K562 (cell line): ENCODE results near the gene MXI1. TPM values are rescaled to one million over a fixed set of nuclear protein-coding genes. Genes with fewer than 3 reads are reported as not detected.

Experiments
- ATAC-seq: fragments of 200-7000 bp; cut with Tn5 transposase; 3 replicates; pipeline ENCODE4 v1.9.1; 2020; ENCODE audit warnings: moderate library complexity
- BruUV-seq: library from RNA; stranded (reverse); fragments of 400-500 nt; replicated peaks from 2 replicates; lab custom pipeline; 2021; lab: Mats Ljungman, UMichigan
- CTCF ChIA-PET: fragments of 300-600 bp; formaldehyde crosslinking; extraction: SDS; loops from one replicate; lab custom pipeline; 2021; ENCODE audit warnings: low intra/inter-chr PET ratio; lab: Yijun Ruan, JAX
- POLR2A ChIA-PET: fragments of 300-600, 350-650 bp; sonication (Branson Sonifier 250); formaldehyde crosslinking; extraction: SDS; loops from one replicate; lab custom pipeline; 2021; ENCODE audit warnings: antibody characterized with exemption, inconsistent platforms; lab: Yijun Ruan, JAX
- DNase-seq, 4 experiments: peaks; one replicate each; pipeline versions ENCODE4 v3.0.0 to v3.0.0-alpha.2; 2011 to 2018; ENCODE audit warnings: low spot score in 3 of 4, mixed read lengths in 3 of 4; ENCODE audit errors: extremely low read depth in 1 of 4
- FAIRE-seq: peaks from 2 replicates; lab custom pipeline; 2011; peaks lifted over from hg19 to GRCh38; lab: Jason Lieb, UNC
- H2AFZ ChIP-seq: 2 replicates; pipeline ENCODE4 v1.6.0; 2011; ENCODE audit warnings: low read depth, low read length, control low read depth, inconsistent platforms
- H3K27ac ChIP-seq: fragments of 200-600 bp; 3 replicates; pipeline ENCODE4 v1.8.0; 2011; ENCODE audit warnings: low read depth, mild to moderate bottlenecking, control low read depth, inconsistent platforms, low read length, moderate library complexity, mixed read lengths; ENCODE audit errors: extremely low read depth
- H3K27me3 ChIP-seq, 2 experiments: fragments of 300-600 bp in 1 of 2; 2 replicates in 1 of 2; 3 replicates in 1 of 2; pipeline versions ENCODE4 v1.6.0 to v1.8.0; 2011; ENCODE audit warnings: inconsistent platforms in 2 of 2, low read length in 2 of 2, mild to moderate bottlenecking in 1 of 2, mixed read lengths in 1 of 2, moderate library complexity in 1 of 2; ENCODE audit not compliant: control insufficient read depth in 2 of 2, insufficient read depth in 2 of 2
- H3K36me3 ChIP-seq: fragments of 300-600 bp; 3 replicates; pipeline ENCODE4 v1.8.0; 2011; ENCODE audit warnings: mild to moderate bottlenecking, low read length, inconsistent platforms; ENCODE audit not compliant: control insufficient read depth, insufficient read depth
- H3K4me1 ChIP-seq, 2 experiments: fragments of 200-600 bp in 1 of 2; replicated peaks in 1 of 2; 2 replicates in 1 of 2; 3 replicates in 1 of 2; pipeline versions ENCODE4 v1.5.1 to v1.8.0; 2011; ENCODE audit warnings: inconsistent platforms in 2 of 2, low read length in 2 of 2, mild to moderate bottlenecking in 1 of 2, mixed read lengths in 1 of 2, moderate library complexity in 1 of 2; ENCODE audit not compliant: control insufficient read depth in 2 of 2, insufficient read depth in 2 of 2
- H3K4me2 ChIP-seq: 2 replicates; pipeline ENCODE4 v1.6.1; 2011; ENCODE audit warnings: low read length, control low read depth, inconsistent platforms, mixed read lengths; ENCODE audit not compliant: insufficient read depth
- H3K4me3 ChIP-seq: fragments of 200-600 bp; sonication (generic), shearing (Covaris generic); 2 replicates; pipeline ENCODE4 v1.5.1; 2016; ENCODE audit warnings: control low read depth, inconsistent platforms
- H3K79me2 ChIP-seq: fragments of 200-600 bp; 3 replicates; pipeline ENCODE4 v1.8.0; 2011; ENCODE audit warnings: low read length, inconsistent platforms; ENCODE audit not compliant: control insufficient read depth, insufficient read depth
- H3K9ac ChIP-seq, 2 experiments: 2 replicates each; pipeline versions ENCODE4 v1.6.0 to v1.6.1; 2011; ENCODE audit warnings: low read depth in 2 of 2, low read length in 2 of 2, control low read depth in 1 of 2, inconsistent platforms in 1 of 2, mild to moderate bottlenecking in 1 of 2, mixed read lengths in 1 of 2; ENCODE audit not compliant: insufficient read depth in 1 of 2
- H3K9me1 ChIP-seq: one replicate; pipeline ENCODE4 v1.6.0; 2011; ENCODE audit warnings: inconsistent platforms, mild to moderate bottlenecking, low read length, moderate library complexity; ENCODE audit not compliant: control insufficient read depth, insufficient read depth
- H3K9me3 ChIP-seq: replicated peaks from 2 replicates; pipeline ENCODE4 v1.5.1; 2011; ENCODE audit warnings: low read depth, low read length, inconsistent platforms; ENCODE audit not compliant: control insufficient read depth, insufficient read depth
- H4K20me1 ChIP-seq: replicated peaks from 2 replicates; pipeline ENCODE4 v1.6.1; 2011; ENCODE audit warnings: low read length, inconsistent platforms, mixed read lengths; ENCODE audit not compliant: control insufficient read depth, insufficient read depth
- E2F6 ChIP-seq, 2 experiments: IDR thresholded peaks; 2 replicates each; pipeline ENCODE4 v1.6.1; 2011; ENCODE audit warnings: borderline replicate concordance in 1 of 2, control low read depth in 1 of 2, low read depth in 1 of 2, low read length in 1 of 2, mild to moderate bottlenecking in 1 of 2, mixed read lengths in 1 of 2, moderate library complexity in 1 of 2; ENCODE audit not compliant: insufficient read depth in 1 of 2, insufficient read length in 1 of 2, poor library complexity in 1 of 2, severe bottlenecking in 1 of 2; ENCODE audit errors: extremely low read depth in 1 of 2
- IRF2 ChIP-seq: sonication (generic); formaldehyde crosslinking; IDR thresholded peaks from 2 replicates; pipeline ENCODE4 v1.8.1; 2022; ENCODE audit warnings: mild to moderate bottlenecking, missing genetic modification reagents
- RBFOX2 ChIP-seq: fragments of 200-400 bp; formaldehyde crosslinking; IDR thresholded peaks from 2 replicates; pipeline ENCODE4 v1.6.1; 2017; ENCODE audit warnings: low read depth, mild to moderate bottlenecking, low read length, moderate library complexity
- SMAD2 ChIP-seq: fragments of 150-350 bp; IDR thresholded peaks from 2 replicates; pipeline ENCODE4 v1.6.1; 2014; ENCODE audit warnings: low read depth, mild to moderate bottlenecking, low read length
- TCFL5 ChIP-seq: fragments of 250-450 bp; sonication (Bioruptor Pico); conservative IDR thresholded peaks from 2 replicates; pipeline ENCODE4 v1.6.1; 2021; ENCODE audit warnings: mild to moderate bottlenecking, moderate library complexity, matching md5 sums
- THAP7 ChIP-seq: fragments of 250-450 bp; sonication (Bioruptor Pico); IDR thresholded peaks from 2 replicates; pipeline ENCODE4 v1.5.0; 2021
- XRCC4 ChIP-seq: IDR thresholded peaks from one replicate; pipeline ENCODE4 v1.6.1; 2011; ENCODE audit not compliant: insufficient read depth, insufficient read length; ENCODE audit errors: extremely low read depth
- ZBTB7A ChIP-seq: IDR thresholded peaks from 2 replicates; pipeline ENCODE4 v1.6.1; 2011; ENCODE audit warnings: low read depth, mild to moderate bottlenecking, low read length, moderate library complexity, borderline replicate concordance; ENCODE audit not compliant: control insufficient read depth
- ZC3H8 ChIP-seq: fragments of 450-650 bp; IDR thresholded peaks from 2 replicates; pipeline ENCODE4 v1.6.1; 2017
- ZNF174 ChIP-seq: fragments of 250-450 bp; sonication (Bioruptor Pico); IDR thresholded peaks from 2 replicates; pipeline ENCODE4 v1.4.0; 2020; ENCODE audit warnings: mild to moderate bottlenecking
- WGBS: fragments of 100-300 bp; shearing (Covaris generic); methylation state at CpG from one replicate; pipeline ENCODE4 v1.1.6; 2016; ENCODE audit warnings: low coverage, mixed read lengths; ENCODE audit not compliant: insufficient coverage; ENCODE audit errors: missing lambda C conversion rate; 5-methylcytosine and 5-hydroxymethylcytosine counted together
- in situ Hi-C: fragments of 300-500 bp; cut with MboI; formaldehyde crosslinking; loops from 4 replicates; pipeline ENCODE4 v1.15.0; 2018; ENCODE audit warnings: inconsistent platforms, mixed read lengths
- intact Hi-C: fragments of 100-400 bp; cut with micrococcal nuclease; formaldehyde crosslinking; loops from 2 replicates; pipeline ENCODE4 v1.14.2; 2022
- polyA plus RNA-seq, 8 experiments: library from polyadenylated mRNA; depleted of rRNA in 4 of 8; stranded (reverse) in 5 of 8; unstranded in 3 of 8; fragments of >200 nt; fragmentation: Nextera tagmentation in 2 of 8; fragmentation: Illumina TruSeq in 1 of 8; extraction: Ambion mirVana in 2 of 8; extraction: Trizol in 1 of 8; gene quantifications; 2 replicates each; pipeline versions ENCODE4 v1.2.1 to v1.2.3, GENCODE V29; 2011 to 2014; ENCODE audit warnings: inconsistent platforms in 1 of 8, missing spikeins in 1 of 8
- total RNA-seq, 7 experiments: library from RNA; depleted of rRNA in 6 of 7; stranded (reverse); fragments of >200 nt in 6 of 7; fragmentation: Illumina TruSeq in 2 of 7; extraction: Trizol in 2 of 7; gene quantifications; 2 replicates each; pipeline versions ENCODE4 v1.2.1 to v1.2.3, GENCODE V29; 2011 to 2021; ENCODE audit warnings: low replicate concordance in 1 of 7
- TF ChIP-seq, protein P1 (sequence below), 2 experiments: fragments of 450-650 bp; IDR thresholded peaks; 2 replicates each; pipeline ENCODE4 v1.6.1; 2016; ENCODE audit warnings: mild to moderate bottlenecking in 2 of 2, borderline replicate concordance in 1 of 2, low read depth in 1 of 2, moderate library complexity in 1 of 2

Gene MXI1
- total and polyA plus RNA-seq, 9 of the 15 experiments (the other 6 are each of a cell fraction or from before 2014, with no cell fraction given): 9.1 to 23.7 (median 14.8) TPM

GRCh38 chr10:110252151-110252550 is 44.7 kb downstream of the MXI1 start:
- Histone ChIP-seq H2AFZ (no peak overlapping the region), H3K79me2 (peaks cover 5% of the 10 kb centered on the region; the same call in 1 of the 3 replicates), H3K4me3 (no peak overlapping the region), H3K9ac (no peak overlapping the region), H3K27me3 (no peaks in the 10 kb centered on the region), H3K27ac (no peak overlapping the region), H3K4me2 (no peak overlapping the region), H3K36me3 (peaks cover 13% of the 10 kb centered on the region; the same call in 1 of the 3 replicates), H3K9me1 (no peaks in the 10 kb centered on the region), H4K20me1 (no peaks in the 10 kb centered on the region), H3K9me3 (no peaks in the 10 kb centered on the region; the same call in 1 of the 2 replicates), H3K4me1 (peaks cover 0 to 8% of the 10 kb centered on the region in 2 experiments; a peak in 2 of 5 replicates)
- FAIRE-seq (no peak), ATAC-seq (no peak; the same call in 2 of the 3 replicates), DNase-seq (no peak)
- ChIA-PET CTCF (no interaction called here), POLR2A (interaction anchor here (0.8 kb wide), 1 partner anchor 30 kb away, joined by 3 read pairs; no protein-coding TSS in a partner anchor)
- in situ Hi-C loops (no loop called here), intact Hi-C loops (no loop called here)
- WGBS: 80% methylated on average over 1 of the region's 1 CpG
- no TSS peak for BruUV-seq
- TF ChIP-seq THAP7 (CRISPR knock-in tag) (no peak), E2F6 (IDR thresholded peaks at IDR 0.05; ENCODE audit: borderline replicate concordance in 1 of 2, extremely low read depth in 1 of 2, insufficient read depth in 1 of 2, insufficient read length in 1 of 2, low read depth in 1 of 2, low read length in 1 of 2, poor library complexity in 1 of 2, severe bottlenecking in 1 of 2) (no peak), ZNF174 (no peak), ZC3H8 (no peak), IRF2 (CRISPR knock-in tag) (no peak), ZBTB7A (no peak), SMAD2 (no peak), XRCC4 (no peak), TCFL5 (CRISPR knock-in tag) (no peak), RBFOX2 (no peak)
- TF ChIP-seq, protein P1, sequence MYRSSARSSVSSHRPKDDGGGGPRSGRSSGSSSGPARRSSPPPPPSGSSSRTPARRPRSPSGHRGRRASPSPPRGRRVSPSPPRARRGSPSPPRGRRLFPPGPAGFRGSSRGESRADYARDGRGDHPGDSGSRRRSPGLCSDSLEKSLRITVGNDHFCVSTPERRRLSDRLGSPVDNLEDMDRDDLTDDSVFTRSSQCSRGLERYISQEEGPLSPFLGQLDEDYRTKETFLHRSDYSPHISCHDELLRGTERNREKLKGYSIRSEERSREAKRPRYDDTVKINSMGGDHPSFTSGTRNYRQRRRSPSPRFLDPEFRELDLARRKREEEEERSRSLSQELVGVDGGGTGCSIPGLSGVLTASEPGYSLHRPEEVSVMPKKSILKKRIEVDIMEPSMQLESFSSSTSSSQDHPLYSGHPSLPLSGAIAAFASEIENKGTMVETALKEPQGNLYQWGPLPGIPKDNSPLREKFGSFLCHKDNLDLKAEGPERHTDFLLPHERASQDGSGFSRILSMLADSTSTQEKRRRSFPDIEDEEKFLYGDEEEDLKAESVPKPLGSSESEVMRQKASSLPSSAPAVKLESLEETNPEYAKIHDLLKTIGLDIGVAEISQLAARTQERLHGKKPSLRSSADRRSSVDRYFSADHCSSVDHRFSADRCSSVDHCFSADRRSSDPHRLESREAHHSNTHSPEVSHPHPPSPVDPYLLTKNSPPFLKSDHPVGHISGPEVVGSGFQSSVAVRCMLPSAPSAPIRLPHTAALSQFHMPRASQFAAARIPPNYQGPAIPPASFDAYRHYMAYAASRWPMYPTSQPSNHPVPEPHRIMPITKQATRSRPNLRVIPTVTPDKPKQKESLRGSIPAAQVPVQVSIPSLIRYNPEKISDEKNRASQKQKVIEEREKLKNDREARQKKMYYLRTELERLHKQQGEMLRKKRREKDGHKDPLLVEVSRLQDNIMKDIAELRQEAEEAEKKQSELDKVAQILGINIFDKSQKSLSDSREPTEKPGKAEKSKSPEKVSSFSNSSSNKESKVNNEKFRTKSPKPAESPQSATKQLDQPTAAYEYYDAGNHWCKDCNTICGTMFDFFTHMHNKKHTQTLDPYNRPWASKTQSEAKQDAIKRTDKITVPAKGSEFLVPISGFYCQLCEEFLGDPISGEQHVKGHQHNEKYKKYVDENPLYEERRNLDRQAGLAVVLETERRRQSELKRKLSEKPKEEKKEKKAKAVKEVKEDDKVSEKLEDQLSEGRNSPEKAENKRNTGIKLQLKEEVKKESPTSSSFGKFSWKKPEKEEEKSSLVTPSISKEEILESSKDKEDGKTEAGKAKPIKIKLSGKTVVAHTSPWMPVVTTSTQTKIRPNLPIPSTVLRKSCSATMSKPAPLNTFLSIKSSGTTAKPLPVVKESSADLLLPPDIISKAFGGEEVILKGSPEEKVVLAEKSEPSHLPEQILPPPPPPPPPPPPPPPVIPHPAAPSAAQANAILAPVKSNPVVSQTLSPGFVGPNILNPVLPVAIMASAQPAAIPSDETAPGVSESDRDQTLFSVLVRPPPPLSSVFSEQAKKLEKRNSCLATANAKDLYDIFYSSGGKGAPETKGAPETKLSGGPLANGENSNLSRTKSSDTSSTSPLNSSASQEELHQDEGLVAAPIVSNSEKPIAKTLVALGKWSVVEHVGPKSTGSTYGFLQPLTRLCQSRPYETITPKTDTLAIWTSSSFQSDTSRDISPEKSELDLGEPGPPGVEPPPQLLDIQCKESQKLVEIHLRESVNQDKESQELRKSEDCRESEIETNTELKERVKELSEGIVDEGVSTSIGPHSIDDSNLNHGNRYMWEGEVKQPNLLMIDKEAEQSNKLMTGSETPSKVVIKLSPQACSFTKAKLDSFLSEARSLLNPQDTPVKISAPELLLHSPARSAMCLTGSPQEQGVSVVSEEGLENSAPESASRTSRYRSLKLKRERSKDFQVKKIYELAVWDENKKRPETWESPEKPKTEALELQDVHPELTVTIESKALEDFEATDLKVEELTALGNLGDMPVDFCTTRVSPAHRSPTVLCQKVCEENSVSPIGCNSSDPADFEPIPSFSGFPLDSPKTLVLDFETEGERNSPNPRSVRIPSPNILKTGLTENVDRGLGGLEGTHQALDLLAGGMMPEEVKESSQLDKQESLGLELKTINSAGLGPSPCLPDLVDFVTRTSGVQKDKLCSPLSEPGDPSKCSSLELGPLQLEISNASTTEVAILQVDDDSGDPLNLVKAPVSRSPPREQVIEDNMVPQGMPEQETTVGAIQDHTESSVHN (IDR thresholded peaks at IDR 0.05; ENCODE audit: borderline replicate concordance in 1 of 2, low read depth in 1 of 2): no peak
